IPS-11a (cell line): ENCODE measurements around the gene RASA3.
A peak's percentile ranks its signal among the peaks of the same experiment; 100 is the strongest.
"Not testable (repeated sequence)": the region's sequence is repeated elsewhere in the genome, so short reads cannot be mapped to it uniquely, and the experiment has no call there.

Experiments used
- H3K4me3 ChIP-seq: one replicate; pipeline ENCODE4 v1.5.1; 2013; ENCODE audit warnings: low read depth, low read length, control low read depth

Gene RASA3, protein sequence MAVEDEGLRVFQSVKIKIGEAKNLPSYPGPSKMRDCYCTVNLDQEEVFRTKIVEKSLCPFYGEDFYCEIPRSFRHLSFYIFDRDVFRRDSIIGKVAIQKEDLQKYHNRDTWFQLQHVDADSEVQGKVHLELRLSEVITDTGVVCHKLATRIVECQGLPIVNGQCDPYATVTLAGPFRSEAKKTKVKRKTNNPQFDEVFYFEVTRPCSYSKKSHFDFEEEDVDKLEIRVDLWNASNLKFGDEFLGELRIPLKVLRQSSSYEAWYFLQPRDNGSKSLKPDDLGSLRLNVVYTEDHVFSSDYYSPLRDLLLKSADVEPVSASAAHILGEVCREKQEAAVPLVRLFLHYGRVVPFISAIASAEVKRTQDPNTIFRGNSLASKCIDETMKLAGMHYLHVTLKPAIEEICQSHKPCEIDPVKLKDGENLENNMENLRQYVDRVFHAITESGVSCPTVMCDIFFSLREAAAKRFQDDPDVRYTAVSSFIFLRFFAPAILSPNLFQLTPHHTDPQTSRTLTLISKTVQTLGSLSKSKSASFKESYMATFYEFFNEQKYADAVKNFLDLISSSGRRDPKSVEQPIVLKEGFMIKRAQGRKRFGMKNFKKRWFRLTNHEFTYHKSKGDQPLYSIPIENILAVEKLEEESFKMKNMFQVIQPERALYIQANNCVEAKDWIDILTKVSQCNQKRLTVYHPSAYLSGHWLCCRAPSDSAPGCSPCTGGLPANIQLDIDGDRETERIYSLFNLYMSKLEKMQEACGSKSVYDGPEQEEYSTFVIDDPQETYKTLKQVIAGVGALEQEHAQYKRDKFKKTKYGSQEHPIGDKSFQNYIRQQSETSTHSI

DNA sequence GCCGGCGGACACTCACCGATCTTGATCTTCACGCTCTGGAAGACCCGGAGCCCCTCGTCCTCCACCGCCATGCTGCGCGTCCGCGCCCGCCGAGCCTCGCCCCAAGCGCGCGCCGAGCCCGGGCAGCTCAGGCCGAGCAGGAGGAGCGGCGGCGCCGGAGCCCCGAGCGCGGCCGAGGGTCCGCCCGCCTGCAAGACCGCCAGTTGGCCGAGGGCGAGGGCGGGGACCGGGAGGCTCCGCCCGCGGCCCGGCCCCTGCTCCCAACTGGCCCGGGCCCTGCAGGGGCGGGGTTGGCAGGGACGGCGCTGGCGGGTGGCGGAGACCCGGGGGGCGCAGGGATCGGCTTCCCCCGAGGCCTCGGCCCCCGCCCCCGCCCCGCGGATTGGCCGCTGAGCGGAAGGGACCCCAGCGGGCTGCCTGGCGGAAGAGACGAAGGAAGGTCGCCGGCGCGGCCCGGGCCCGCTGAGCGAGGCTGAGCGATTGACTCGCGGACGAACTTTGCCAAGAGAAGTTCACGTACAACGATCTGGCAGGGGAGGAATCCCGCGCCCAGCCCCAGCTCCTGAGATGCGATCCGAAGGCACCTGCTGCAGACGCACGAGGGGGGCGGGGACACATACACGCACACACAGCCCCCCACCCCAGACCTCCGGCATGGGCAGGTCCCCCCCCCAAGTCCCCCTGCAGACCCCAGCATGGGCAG, at the start of gene RASA3:
Gene RASA3 (minus strand): TSS at position 205 of the 703 bp plus-strand sequence. CDS start 134 bp downstream, at position 71.
- peak within 1 kb of the TSS; percentile 80 for H3K4me3 ChIP-seq

DNA sequence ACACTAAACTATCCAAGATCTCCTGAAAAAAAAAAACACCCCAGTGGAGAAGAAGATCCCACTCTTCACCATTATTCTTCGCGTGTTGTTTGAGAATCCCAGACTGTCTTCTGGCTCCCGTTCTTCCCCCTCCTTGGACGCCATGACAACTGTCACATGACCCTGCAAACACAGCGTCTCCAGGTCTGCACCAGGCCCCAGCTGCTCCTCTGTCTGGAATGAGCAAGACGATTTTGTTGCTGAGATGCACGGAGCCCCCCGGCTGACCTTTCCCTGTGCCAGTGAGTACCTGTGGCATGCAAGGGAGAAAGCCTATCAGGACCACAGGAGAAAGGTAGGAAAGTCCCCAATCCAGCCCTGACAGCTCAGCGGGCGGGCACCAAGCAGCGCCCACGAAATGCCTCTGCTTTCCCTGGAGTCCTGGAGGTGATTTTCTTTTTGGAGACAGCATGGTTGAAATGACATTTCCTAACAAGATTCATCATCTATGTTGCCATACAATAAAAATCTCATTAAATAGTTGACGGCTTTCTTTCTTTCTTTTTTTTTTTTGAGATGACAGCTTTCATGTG, 46.8 kb upstream of the RASA3 start, which contains the start of gene CFAP97D2:
Gene CFAP97D2 (plus strand): TSS at position 171 of the 572 bp plus-strand sequence. CDS start 74 bp downstream, at position 245.
- H3K4me3 ChIP-seq: no peak within 1 kb of the TSS

DNA sequence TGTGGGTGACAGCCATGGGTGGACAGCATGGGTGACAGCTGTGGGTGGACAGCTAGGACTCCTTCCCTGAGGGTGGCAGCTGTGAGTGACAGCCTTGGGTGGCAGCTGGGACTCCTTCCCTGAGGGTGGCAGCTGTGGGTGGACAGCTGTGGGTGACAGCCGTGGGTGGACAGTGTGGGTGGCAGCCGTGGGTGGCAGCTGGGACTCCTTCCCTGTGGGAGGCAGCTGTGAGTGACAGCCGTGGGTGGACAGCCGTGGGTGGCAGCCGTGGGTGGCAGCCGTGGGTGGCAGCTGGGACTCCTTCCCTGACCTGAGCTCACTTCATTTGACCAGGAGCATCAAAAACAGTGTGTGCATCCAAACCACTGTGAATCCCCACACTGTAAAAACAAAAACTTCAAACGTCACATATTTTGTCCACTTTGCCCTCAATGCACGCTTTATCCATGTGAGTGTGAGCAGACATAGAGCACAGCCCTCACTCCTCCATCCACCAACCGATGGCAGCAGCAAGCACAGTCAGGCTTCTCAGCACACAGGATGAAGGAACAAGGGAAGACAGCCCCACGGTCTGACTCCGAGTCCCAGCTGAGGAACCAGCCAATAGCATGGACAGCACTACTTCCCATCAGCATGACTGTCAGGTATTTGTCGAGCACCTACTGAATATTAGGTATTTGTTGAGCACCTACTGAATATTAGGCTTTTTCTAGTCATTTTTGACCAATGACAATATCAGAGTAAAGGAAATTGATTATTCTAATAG, 45.0 kb upstream of the RASA3 start:
- H3K4me3 ChIP-seq: no peak overlapping the region

DNA sequence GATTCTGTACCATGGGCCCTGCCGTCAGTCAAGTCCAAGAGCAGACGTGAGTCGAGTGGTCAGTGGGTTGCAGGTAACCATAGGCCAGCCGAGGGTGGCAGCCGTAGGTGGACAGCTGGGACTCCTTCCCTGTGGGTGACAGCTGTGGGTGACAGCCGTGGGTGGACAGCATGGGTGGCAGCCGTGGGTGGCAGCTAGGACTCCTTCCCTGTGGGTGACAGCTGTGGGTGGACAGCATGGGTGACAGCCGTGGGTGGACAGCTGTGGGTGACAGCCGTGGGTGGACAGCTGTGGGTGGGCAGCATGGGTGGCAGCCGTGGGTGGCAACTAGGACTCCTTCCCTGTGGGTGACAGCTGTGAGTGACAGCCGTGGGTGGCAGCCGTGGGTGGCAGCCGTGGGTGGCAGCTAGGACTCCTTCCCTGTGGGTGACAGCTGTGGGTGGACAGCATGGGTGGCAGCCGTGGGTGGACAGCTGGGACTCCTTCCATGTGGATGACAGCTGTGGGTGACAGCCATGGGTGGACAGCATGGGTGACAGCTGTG, 44.0 kb upstream of the RASA3 start:
- not testable (repeated sequence) for H3K4me3 ChIP-seq

DNA sequence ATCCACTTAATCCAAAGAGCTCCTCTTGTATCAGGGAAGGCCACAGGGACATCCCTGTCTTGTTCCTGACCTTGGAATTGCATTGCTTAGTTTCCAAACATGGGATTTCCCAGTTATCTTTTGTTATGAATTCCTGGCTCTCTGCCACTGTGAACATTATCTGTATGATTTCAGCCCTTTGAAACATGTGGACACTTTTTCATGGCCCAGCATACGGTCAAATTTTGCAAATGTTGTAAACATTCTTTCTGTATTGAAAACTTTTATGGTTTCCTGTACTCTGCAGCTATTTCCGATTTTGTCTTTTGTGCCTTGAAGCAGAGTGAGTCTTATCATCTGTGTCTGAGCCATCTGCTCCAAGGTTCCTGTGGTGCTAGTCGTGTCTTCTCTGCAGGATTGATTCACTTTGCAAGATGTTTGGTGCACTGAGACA, 42.1 kb upstream of the RASA3 start:
- H3K4me3 ChIP-seq: no peak overlapping the region

DNA sequence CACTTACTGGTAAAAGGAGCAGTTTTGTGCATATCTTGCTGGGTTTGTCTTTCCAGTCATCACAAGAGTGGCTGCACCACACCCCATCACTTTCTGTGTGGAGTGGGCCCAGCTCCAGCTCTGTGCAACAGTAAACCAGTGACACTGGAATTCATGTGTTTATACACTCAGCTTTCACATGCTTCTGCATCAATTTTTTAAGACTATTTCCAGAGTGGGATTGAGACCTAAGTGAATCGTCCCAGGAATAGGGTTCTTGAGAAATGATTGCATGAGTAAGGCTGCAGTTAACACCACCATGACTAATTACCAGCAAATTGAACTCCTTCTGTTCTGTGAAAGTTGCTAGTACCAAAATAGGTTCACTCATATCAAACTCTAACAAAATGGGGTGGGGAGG, 41.3 kb upstream of the RASA3 start:
- H3K4me3 ChIP-seq: no peak overlapping the region

DNA sequence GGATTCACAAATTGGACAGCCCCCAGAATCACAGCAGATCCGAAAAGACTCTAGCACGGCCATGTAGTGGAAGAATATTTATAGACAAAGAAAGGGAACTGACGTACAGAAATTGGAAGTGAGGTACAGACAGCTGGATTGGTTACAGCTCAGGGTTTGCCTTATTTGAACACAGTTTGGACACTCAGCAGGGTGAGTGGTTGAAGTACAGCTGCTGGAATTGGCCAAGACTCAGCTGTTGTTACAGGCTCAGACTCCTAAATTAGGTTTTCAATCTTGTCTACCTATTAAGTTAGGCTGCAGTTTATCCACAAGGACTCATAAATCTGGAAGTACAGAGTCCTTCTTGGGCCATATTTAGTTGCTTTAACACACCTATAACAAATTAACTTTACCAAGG, 40.8 kb upstream of the RASA3 start:
- no peak overlapping the region for H3K4me3 ChIP-seq

DNA sequence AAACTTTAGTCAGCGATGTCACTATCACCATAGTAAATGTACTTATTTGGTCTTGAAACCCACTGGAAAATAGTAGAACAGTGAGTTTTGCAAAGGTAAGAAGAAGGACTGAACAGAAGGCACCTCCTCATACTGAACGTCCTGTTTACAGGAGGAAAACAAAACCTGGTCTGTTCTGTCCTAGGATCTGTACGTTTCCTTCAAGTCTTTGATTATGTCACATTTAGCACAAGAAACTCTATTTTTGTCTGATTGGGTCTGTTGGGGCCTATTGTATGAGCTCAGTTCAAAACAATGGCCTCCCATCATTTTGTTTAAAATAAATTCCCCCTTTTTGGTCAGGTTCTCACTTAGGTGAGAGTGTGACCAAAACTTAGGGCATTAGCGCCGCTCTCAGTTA, 35.5 kb upstream of the RASA3 start:
- H3K4me3 ChIP-seq: no peak overlapping the region

DNA sequence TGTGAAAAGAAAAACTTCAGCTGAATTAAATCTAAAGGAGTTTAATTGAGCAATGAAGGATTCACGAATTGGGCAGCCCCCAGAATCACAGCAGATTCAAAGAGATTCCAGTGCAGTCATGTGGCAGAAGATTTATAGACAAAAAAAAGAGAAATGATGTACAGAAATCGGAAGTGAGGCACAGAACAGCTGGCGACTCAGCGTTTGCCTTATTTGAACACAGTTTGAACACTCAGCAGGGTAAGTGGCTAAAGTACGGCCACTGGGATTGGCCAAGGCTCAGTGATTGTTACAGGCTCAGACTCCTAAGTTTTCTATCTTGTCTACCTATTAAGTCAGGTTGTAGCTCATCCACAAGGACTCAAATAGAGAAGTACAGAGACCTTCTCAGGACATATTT, 35.0 kb upstream of the RASA3 start:
- H3K4me3 ChIP-seq: no peak overlapping the region

DNA sequence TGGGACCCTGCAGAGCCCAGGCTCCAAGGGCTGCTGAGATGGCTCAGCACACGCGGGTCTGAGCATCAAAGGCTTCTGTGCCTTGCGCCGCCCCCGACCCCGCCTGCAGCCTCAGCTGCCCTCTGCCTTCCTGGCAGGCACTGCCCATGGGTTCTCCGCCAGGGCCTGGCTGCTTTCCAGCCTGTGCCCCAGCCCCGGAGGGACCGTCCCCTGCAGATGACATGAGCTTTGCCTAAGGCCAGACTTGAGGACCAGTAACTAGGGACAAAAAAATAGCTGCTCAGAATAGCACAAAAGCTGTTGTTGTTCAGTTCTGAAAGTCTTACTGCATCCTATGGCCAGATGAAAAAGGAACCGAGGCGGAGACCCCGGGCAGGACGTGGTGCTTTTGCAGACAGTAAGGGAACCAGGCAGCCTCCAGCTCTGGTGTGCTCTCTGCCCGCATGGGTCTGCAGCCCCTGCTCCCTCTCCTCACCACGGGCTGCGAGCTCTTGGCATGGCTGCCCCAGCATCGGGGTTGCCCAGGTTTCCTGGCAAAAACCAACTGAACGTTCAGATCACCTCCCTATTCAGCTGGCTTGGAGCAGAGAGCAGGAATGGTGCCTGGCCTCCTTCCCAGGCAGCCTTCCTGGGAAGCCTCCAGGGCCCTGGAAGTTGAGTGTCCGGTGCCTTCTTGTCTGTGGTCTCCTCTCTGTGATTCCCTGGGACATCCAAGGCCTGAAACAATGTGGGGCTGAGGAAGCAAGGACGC, 34.1 kb upstream of the RASA3 start:
- H3K4me3 ChIP-seq: no peak overlapping the region

DNA sequence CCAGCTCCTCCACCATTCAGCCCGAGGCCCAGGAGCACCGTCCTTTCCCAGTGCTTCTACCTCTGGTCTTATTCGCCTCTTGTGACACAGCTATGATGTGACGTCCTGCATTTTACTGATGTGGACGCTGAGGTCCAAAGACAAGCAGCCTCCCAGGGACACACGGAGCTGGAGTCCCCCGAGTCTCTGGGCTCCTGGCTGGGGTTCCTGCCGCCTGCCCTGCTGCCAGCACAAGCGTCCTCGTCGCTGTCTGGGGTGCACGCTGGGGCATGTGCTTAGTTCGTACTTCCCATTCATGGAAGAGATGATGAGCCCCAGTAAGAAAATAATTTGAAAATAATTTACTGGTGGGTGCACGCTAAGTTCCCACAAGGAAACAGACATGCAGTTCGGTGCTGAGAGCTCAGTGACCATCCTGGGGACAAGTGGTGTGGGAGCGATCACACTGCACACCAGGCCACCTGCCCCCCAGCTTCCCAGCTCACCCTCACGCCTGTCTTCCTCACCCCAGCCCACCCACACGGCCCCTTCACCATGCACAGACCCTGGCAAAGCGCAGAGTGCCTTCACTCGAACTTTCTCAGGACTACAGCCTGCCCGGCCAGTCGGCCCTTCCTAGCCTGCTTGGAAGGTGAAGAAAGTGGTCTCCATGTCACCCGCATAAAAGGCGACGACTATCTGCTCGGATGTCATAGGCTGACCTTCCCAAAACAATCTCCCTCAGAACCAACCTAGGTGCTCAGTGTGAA, 32.4 kb upstream of the RASA3 start:
- H3K4me3 ChIP-seq: no peak overlapping the region

DNA sequence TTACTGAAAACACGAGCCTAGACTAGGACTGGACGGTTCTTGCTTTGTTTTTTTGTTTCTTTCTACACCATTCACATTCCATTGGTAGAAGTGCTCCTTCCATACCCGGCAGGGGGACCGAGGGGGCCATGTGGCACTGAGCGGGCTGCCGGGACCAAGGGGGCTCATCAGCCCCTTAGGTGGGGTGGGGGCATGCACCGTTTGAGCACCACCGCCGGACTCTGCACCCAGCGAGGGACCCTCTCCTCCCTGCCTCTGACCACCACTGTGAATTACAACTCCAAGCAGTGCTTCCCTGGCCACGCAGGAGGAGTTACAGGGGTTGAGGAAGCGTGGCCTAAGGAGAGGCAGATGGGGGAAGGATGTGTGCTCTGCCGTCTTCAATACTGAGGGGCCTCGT, 31.6 kb upstream of the RASA3 start:
- no peak overlapping the region for H3K4me3 ChIP-seq

DNA sequence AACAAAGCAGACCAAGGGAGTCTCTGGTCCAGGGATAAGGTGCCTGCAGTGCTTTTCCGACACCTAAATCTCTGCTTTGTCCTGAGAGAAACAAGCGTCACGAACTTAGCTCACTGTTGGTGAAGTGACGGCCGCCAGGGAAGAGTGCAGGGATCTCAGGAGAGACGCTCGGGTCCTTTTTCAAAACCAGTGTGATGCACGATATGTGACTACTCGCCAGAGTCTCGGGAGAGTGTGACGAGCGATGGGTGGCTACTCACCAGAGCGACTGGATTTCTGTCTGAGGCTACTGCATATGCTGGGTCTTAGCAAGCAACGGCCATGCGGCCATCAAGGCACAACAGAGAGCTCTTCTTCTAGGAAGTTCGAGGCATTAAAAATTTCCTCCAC, 30.1 kb upstream of the RASA3 start:
- no peak overlapping the region for H3K4me3 ChIP-seq

DNA sequence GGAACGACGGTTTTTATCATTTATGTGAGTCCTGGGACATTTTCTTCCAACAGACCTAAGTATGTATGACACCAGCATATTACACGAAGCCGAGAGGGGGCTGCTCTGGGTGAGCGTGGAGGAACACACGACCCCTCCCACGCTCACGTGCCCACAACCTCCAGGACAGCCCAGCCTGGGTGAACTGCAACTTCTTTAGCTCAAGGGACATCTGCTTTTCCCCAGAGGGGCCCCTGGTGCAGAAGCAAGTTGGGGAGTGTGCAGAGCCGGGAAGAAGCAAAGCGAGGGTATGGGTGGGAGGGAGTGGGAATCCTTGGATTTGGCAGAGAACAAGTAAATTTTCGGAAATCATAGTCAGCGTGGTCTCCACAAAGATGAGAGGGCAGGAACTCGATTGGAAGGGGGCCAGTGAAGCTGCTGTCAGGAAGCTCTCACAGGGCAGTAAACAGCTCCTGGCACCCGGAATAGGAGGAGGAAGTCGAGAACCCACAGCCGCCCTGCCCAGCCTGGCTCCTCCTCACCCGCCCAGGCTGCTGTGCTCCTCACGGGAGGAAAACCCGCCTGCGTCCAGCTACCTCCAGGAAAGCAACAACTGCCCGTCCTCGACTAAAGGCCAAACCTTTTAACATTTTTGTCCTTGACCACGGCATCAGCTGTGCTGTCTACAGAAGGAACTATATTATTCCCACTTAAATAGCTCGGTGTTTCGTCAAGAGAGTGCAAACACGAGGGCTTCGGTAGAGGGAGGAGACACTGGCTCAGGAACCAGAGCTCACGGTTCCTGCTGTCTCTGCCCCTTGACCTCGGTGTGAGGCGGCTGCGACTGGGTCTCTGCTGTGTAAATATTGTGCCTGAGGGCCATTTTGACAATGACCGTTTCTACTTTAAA, 29.5 kb upstream of the RASA3 start:
- H3K4me3 ChIP-seq: no peak overlapping the region

DNA sequence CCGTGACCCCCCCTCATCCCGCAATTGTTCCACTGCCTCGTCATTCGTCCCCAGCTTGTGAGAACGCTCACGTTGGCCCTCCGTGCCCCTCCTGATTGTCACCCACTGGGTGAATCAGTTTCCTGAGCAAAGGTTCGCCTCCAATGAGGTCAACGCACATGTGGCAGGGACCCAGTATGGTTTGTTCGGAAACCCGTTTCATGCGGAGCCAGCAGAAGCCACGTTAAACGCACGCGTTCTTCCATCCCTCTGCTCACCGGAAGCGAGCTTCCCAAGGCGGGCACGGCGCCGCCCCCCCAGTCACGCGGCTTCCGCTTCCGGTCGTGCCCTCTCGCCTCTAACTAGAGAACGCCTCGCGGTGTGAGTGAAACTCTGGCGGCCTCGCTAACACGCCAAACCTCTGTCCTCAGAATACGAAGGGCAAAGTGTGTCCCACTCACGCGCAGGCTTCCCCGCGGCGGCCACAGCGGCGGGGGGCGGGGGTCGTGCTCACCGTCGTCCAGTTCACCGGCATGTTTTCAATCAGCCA, 28.7 kb upstream of the RASA3 start:
- no peak overlapping the region for H3K4me3 ChIP-seq

DNA sequence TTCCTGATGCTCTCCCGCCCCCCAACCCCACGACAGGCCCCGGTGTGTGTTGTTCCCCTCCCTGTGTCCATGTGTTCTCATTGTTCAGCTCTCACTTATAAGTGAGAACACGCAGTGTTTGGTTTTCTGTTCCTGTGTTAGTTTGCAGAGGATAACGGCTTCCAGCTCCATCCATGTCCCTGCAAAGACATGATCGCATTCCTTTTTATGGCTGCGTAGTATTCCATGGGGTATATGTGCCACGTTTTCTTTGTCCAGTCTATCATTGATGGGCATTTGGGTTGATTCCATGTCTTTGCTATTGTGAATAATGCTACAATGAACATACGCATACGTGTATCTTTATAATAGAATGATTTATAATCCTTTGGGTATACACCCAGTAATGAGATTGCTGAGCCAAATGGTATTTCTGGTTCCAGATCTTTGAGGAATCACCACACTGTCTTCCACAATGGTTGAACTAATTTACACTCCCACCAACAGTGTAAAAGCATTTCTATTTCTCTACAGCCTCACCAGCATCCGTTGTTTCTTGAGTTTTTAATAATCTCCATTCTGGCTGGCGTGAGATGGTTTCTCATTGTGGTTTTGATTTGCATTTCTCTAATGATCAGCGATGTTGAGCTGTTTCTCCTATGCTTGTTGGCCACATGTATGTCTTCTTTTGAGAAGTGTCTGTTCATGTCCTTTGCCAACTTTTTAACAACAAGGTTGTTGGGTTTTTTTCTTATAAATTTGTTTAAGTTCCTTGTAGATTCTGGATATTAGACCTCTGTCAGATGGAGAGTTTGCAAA, 26.6 kb upstream of the RASA3 start:
- H3K4me3 ChIP-seq: not testable (repeated sequence)
